MCF 10A (cell line): Measurements from ENCODE around the gene SPATA31C2. TPM values are rescaled to one million over a fixed set of nuclear protein-coding genes. Genes with fewer than 3 reads are reported as not detected.
"Not testable (repeated sequence)": the region's sequence is repeated elsewhere in the genome, so short reads cannot be mapped to it uniquely, and the experiment has no call there.

Source experiments
- Bru-seq: library from RNA; stranded (reverse); fragments of 400-500 nt; gene quantifications from one replicate; lab custom pipeline; 2021; lab: Mats Ljungman, UMichigan
- BruChase-seq, 2 experiments: library from RNA; stranded (reverse); fragments of 400-500 nt; gene quantifications; one replicate each; lab custom pipeline; 2021; lab: Mats Ljungman, UMichigan
- BruUV-seq: library from RNA; stranded (reverse); fragments of 400-500 nt; replicated peaks from 2 replicates; lab custom pipeline; 2021; lab: Mats Ljungman, UMichigan
- CTCF ChIA-PET: fragments of 300-600 bp; sonication (Branson Sonifier 250); formaldehyde crosslinking; extraction: SDS; loops from one replicate; lab custom pipeline; 2021; ENCODE audit warnings: antibody characterized with exemption, inconsistent platforms; lab: Yijun Ruan, JAX
- POLR2A ChIA-PET: fragments of 300-600, 350-650 bp; sonication (Branson Sonifier 250); formaldehyde crosslinking; extraction: SDS; loops from one replicate; lab custom pipeline; 2020; ENCODE audit warnings: antibody characterized with exemption, inconsistent platforms; lab: Yijun Ruan, JAX
- DNase-seq: peaks from one replicate; pipeline ENCODE4 v3.0.0-alpha.2; 2018; ENCODE audit not compliant: unreplicated experiment
- H3K27ac Mint-ChIP-seq: one replicate; pipeline ENCODE4 v1.8.0; 2022; ENCODE audit warnings: mild to moderate bottlenecking, low read depth, mixed read lengths; ENCODE audit not compliant: unreplicated experiment
- H3K27me3 Mint-ChIP-seq: one replicate; pipeline ENCODE4 v1.8.0; 2022; ENCODE audit warnings: mixed read lengths; ENCODE audit not compliant: insufficient read depth, unreplicated experiment
- H3K36me3 Mint-ChIP-seq: one replicate; pipeline ENCODE4 v1.8.0; 2022; ENCODE audit warnings: mild to moderate bottlenecking, moderate library complexity, mixed read lengths; ENCODE audit not compliant: insufficient read depth, unreplicated experiment
- H3K4me1 Mint-ChIP-seq: one replicate; pipeline ENCODE4 v1.8.0; 2022; ENCODE audit warnings: mixed read lengths; ENCODE audit not compliant: insufficient read depth, unreplicated experiment
- H3K4me3 Mint-ChIP-seq: one replicate; pipeline ENCODE4 v1.8.0; 2022; ENCODE audit warnings: mild to moderate bottlenecking, moderate library complexity, mixed read lengths; ENCODE audit not compliant: unreplicated experiment
- H3K9me3 Mint-ChIP-seq: one replicate; pipeline ENCODE4 v1.8.0; 2022; ENCODE audit warnings: mixed read lengths; ENCODE audit not compliant: unreplicated experiment
- CTCF ChIP-seq: fragments of 200-600 bp; IDR thresholded peaks from one replicate; pipeline ENCODE4 v1.8.0; 2022; ENCODE audit warnings: antibody characterized with exemption, mild to moderate bottlenecking; ENCODE audit not compliant: unreplicated experiment
- intact Hi-C: fragments of 100-400 bp; cut with micrococcal nuclease; formaldehyde crosslinking; loops from 2 replicates; pipeline ENCODE4 v1.14.1; 2022
- long read RNA-seq: library from polyadenylated mRNA; stranded (forward); transcript quantifications from one replicate; pipeline ENCODE4 v2.0.0, GENCODE V29; 2022
- total RNA-seq: library from RNA; stranded (reverse); gene quantifications from 2 replicates; pipeline ENCODE4 v1.2.3, GENCODE V29; 2022

SPATA31C2 gene
- total RNA-seq = not detected in 2 replicates
- Bru-seq, nascent RNA = not detected
- not detected for BruChase-seq, experiment 1, labeled RNA remaining after a 6-hour chase
- not detected for BruChase-seq, experiment 2, labeled RNA remaining after a 2-hour chase
- long read RNA-seq = 0 reads

GRCh38 chr9:88138375-88138774 lies at the start of gene SPATA31C2:
Gene SPATA31C2 (minus strand): TSS chr9:88138475. CDS start chr9:88138446, 29 bp downstream.
- H3K27ac Mint-ChIP-seq, POLR2A ChIA-PET, DNase-seq, BruUV-seq, H3K9me3 Mint-ChIP-seq, H3K4me1 Mint-ChIP-seq, intact Hi-C loops, CTCF ChIA-PET, H3K4me3 Mint-ChIP-seq, H3K36me3 Mint-ChIP-seq, H3K27me3 Mint-ChIP-seq: not testable (repeated sequence)

GRCh38 chr9:88187631-88188030 lies 49.4 kb upstream of the SPATA31C2 start:
- no peak overlapping the region for H3K27ac Mint-ChIP-seq
- H3K36me3 Mint-ChIP-seq = peaks cover 7% of the 10 kb centered on the region
- no peak overlapping the region for H3K4me3 Mint-ChIP-seq
- no peaks in the 10 kb centered on the region for H3K9me3 Mint-ChIP-seq
- no peak for TF ChIP-seq CTCF
- no TSS peak for BruUV-seq
- POLR2A ChIA-PET = interaction anchor here (1.8 kb wide), 1 partner anchor 10 kb away, joined by 4 read pairs; no protein-coding TSS in a partner anchor
- H3K27me3 Mint-ChIP-seq = peaks cover 33% of the 10 kb centered on the region
- intact Hi-C loops = no loop called here
- CTCF ChIA-PET = interaction anchor here (0.7 to 1.5 kb wide), 2 partner anchors 11 to 81 kb away, joined by 3 read pairs; no protein-coding TSS in a partner anchor
- H3K4me1 Mint-ChIP-seq = no peaks in the 10 kb centered on the region
- no peak for DNase-seq

GRCh38 chr9:88186495-88187110 lies 48.3 kb upstream of the SPATA31C2 start:
- Mint-ChIP-seq H3K27me3 (peaks cover 36% of the 10 kb centered on the region), H3K9me3 (no peaks in the 10 kb centered on the region), H3K4me3 (no peak overlapping the region), H3K27ac (no peak overlapping the region), H3K4me1 (no peaks in the 10 kb centered on the region), H3K36me3 (peaks cover 7% of the 10 kb centered on the region)
- BruUV-seq = no TSS peak
- no peak for TF ChIP-seq CTCF
- POLR2A ChIA-PET = interaction anchor here (1.8 kb wide), 1 partner anchor 11 kb away, joined by 4 read pairs; no protein-coding TSS in a partner anchor
- intact Hi-C loops = no loop called here
- CTCF ChIA-PET = interaction anchor here (0.6 to 1.5 kb wide), 3 partner anchors 9 to 1046 kb away, joined by 3 read pairs; no protein-coding TSS in a partner anchor
- DNase-seq = no peak

GRCh38 chr9:88184976-88185375 lies 46.7 kb upstream of the SPATA31C2 start:
- intact Hi-C loops = no loop called here
- no peak overlapping the region for H3K27ac Mint-ChIP-seq
- H3K36me3 Mint-ChIP-seq = no peaks in the 10 kb centered on the region
- ChIA-PET CTCF (no interaction called here), POLR2A (interaction anchor here (1.0 kb wide), 1 partner anchor 13 kb away, joined by 5 read pairs; no protein-coding TSS in a partner anchor)
- no peaks in the 10 kb centered on the region for H3K9me3 Mint-ChIP-seq
- BruUV-seq = no TSS peak
- no peak overlapping the region for H3K4me3 Mint-ChIP-seq
- DNase-seq = no peak
- peaks cover 23% of the 10 kb centered on the region for H3K27me3 Mint-ChIP-seq
- no peak for TF ChIP-seq CTCF
- no peaks in the 10 kb centered on the region for H3K4me1 Mint-ChIP-seq
